ENCODE data around the gene ERICH6B. TPM values are rescaled to one million over a fixed set of nuclear protein-coding genes. Genes with fewer than 3 reads are reported as not detected.

ERICH6B gene
- total and polyA plus RNA-seq, 2 experiments from 2014 or later, result 0.98 TPM; not detected in 1

- DNase-seq (ENCODE audit: low read depth in 1 of 2, low spot score in 1 of 2), result peak; percentile 78 to 85
- peak; percentile 80 for TF ChIP-seq CTCF (IDR thresholded peaks at IDR 0.05; ENCODE audit: low read depth, low read length)
- no peak overlapping the region for H3K27ac ChIP-seq
- peaks cover 35% of the 10 kb centered on the region for H3K36me3 ChIP-seq
- no peaks in the 10 kb centered on the region for H3K27me3 ChIP-seq
- no peak overlapping the region for H3K4me3 ChIP-seq
- no peaks in the 10 kb centered on the region for H3K4me1 ChIP-seq (ENCODE audit: low read depth)
- no peaks in the 10 kb centered on the region for H3K9me3 ChIP-seq (ENCODE audit: low read depth)
These were observed 104.0 kb downstream of the ERICH6B start for GRCh38 chr13:45511310-45512097.

- DNase-seq (ENCODE audit: low read depth in 1 of 2, low spot score in 1 of 2), result no peak
- peaks cover 31% of the 10 kb centered on the region for H3K36me3 ChIP-seq
These were observed 104.9 kb downstream of the ERICH6B start for GRCh38 chr13:45510672-45511071.

GRCh38 chr13:45508776-45509175, 106.8 kb downstream of the ERICH6B start:
- Histone ChIP-seq H3K27ac (no peak overlapping the region), H3K4me1 (ENCODE audit: low read depth) (no peaks in the 10 kb centered on the region), H3K27me3 (no peaks in the 10 kb centered on the region), H3K36me3 (peaks cover 40% of the 10 kb centered on the region), H3K9me3 (ENCODE audit: low read depth) (no peaks in the 10 kb centered on the region), H3K4me3 (no peak overlapping the region)
- DNase-seq (ENCODE audit: low read depth in 1 of 2, low spot score in 1 of 2), result no peak
- TF ChIP-seq CTCF (IDR thresholded peaks at IDR 0.05; ENCODE audit: low read depth, low read length), result no peak

More at GRCh38 chr13:45510672-45511071, 104.9 kb downstream of the ERICH6B start:
- no peaks in the 10 kb centered on the region for H3K4me1 ChIP-seq (ENCODE audit: low read depth)
- no peak overlapping the region for H3K4me3 ChIP-seq
- H3K27ac ChIP-seq, result no peak overlapping the region
- no peak for TF ChIP-seq CTCF (IDR thresholded peaks at IDR 0.05; ENCODE audit: low read depth, low read length)
- no peaks in the 10 kb centered on the region for H3K27me3 ChIP-seq
- H3K9me3 ChIP-seq (ENCODE audit: low read depth), result no peaks in the 10 kb centered on the region

GRCh38 chr13:45506811-45507210, 108.7 kb downstream of the ERICH6B start:
- DNase-seq (ENCODE audit: low read depth in 1 of 2, low spot score in 1 of 2), result no peak
- Histone ChIP-seq H3K27me3 (no peaks in the 10 kb centered on the region), H3K36me3 (peaks cover 32% of the 10 kb centered on the region), H3K27ac (no peak overlapping the region), H3K4me3 (no peak overlapping the region), H3K4me1 (ENCODE audit: low read depth) (no peaks in the 10 kb centered on the region), H3K9me3 (ENCODE audit: low read depth) (no peaks in the 10 kb centered on the region)
- no peak for TF ChIP-seq CTCF (IDR thresholded peaks at IDR 0.05; ENCODE audit: low read depth, low read length)

- Histone ChIP-seq H3K9me3 (ENCODE audit: low read depth) (no peaks in the 10 kb centered on the region), H3K27me3 (no peaks in the 10 kb centered on the region), H3K36me3 (peaks cover 33% of the 10 kb centered on the region), H3K27ac (no peak overlapping the region), H3K4me1 (ENCODE audit: low read depth) (no peaks in the 10 kb centered on the region), H3K4me3 (no peak overlapping the region)
- DNase-seq (ENCODE audit: low read depth in 1 of 2, low spot score in 1 of 2), result no peak
- no peak for TF ChIP-seq CTCF (IDR thresholded peaks at IDR 0.05; ENCODE audit: low read depth, low read length)
These were observed 111.9 kb downstream of the ERICH6B start for GRCh38 chr13:45503658-45504057.

Data from cardiac muscle cell (in vitro differentiated cells and primary cell).